ENCODE data around the gene PAGE4.

GRCh38 chrX:49812177-49812576 is 16.9 kb upstream of the PAGE4 start:
- TF ChIP-seq TCF4 (CRISPR knock-in tag; IDR thresholded peaks at IDR 0.05; ENCODE audit: borderline replicate concordance) (no peak), CSRNP3 (CRISPR knock-in tag; IDR thresholded peaks at IDR 0.05) (no peak), ARNTL (CRISPR knock-in tag; IDR thresholded peaks at IDR 0.05; ENCODE audit: borderline replicate concordance, low read depth) (no peak), BACH2 (CRISPR knock-in tag; IDR thresholded peaks at IDR 0.05; ENCODE audit: borderline replicate concordance) (no peak), ZFP30 (CRISPR knock-in tag; IDR thresholded peaks at IDR 0.05) (no peak), GLIS3 (CRISPR knock-in tag; IDR thresholded peaks at IDR 0.05) (no peak)

All from SK-N-SH treated with all-trans-retinoic acid at 6 μM for 48 hours (cell line).